ENCODE data around the gene FALEC. TPM values are rescaled to one million over a fixed set of nuclear protein-coding genes. Genes with fewer than 3 reads are reported as not detected.

The FALEC gene
- total RNA-seq, 1 donor from 2014 or later = not detected

DNA sequence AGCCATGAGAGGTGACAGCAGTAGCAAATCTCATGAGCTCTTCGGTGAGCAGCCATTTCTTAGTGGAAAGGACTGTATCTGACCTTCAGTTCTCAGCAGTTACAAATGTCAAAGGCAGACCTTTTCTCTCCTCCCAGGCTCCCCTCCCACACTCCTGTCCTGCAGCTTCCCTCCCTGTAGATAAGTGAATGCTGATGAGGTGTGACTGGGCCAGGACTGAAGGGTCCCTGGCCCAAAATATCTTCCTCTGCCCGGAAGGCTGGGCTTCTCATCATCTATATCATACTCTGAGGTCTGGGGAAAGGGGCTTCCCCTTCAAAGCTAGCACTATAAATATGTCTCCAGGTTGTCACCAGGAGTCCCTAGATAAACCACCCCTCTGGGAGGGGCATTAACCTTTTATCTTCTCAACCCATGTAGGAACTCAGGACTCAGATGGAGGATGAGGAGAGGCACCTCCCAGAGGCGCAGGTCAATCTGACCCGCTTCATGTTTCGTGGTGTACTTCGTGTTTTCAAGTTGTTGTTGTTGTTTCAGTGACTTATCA, 30.0 kb downstream of the FALEC start:
- DNase-seq (ENCODE audit: low spot score) = no peak

DNA sequence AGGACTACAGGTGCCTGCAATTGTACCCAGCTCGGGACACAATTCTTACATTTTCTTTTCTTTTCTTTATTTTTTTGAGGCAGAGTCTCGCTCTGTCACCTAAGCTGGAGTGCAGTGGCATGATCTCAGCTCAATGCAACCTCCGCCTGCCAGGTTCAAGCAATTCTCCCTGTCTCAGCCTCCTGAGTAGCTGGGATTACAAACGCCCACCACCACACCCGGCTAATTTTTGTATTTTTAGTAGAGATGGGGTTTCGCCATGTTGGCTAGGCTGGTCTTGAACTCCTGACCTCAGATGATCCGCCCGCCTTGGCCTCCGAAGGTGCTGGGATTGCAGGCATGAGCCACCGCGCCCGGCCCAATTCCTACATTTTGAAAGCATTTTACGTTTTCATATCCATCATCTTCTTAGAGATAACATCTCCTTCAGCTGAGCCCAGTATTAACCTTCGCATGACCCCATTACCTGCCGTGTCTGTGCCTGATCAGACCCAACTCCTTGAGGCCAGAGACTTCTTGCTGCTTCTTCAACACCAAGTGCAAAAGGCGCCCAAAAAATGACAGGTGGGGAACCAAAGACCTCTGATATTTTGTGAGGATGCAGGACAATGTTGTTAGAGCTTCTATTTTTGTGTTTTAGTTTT, 30.9 kb downstream of the FALEC start:
- no peak for DNase-seq (ENCODE audit: low spot score)

DNA sequence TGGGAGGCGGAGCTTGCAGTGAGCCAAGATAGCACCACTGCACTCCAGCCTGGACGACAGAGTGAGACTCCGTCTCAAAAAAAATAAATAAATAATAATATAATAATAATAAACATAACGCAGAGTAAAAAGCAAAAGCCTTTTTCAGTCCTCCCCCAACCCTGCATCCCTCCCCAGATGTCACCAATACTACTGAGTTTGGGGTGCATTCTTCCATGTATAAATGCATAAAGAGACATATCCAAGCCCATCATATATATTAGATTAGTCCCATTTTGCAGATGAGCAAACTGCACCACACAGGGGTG, 32.7 kb downstream of the FALEC start:
- DNase-seq (ENCODE audit: low spot score) = no peak

DNA sequence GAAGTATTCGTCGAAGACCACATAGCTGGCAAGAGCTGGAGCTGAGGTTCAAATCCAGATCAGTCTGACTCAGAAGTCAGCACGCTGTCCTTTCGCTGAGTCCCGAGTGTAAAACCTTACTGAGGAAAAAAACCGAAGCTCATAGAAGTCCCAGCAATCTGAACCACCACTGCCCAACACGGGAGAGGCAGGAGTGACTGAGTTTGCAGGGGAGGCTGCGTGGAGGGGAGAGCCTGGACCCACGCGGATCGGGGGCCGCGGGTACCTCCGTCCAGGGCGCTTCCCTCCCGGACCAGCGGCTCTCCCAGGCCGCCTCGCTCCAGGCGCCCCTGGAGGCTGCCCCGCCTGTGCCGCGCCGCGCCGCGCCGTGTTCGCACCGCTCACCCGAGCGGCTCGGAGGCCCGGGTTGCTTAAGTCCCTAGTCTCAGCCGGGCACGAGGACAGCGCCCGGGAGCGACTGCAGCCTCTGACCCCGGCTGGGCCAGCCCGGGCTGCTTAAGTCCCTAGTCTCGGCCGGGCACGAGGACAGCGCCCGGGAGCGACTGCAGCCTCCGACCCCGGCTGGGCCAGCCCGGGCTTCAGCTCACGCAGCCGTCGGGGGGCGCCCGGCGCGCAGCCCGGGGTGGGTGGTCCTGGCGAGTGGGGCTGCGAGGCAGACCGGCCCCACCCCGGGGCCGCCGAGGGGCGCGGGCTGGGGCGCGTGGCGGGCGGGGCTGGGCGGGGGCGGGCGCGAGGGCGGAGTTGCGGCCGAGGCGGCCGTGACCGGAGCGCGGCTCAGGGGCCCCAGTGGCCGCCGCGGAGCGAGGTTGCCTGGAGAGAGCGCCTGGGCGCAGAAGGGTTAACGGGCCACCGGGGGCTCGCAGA, 33.3 kb downstream of the FALEC start, which contains the start of gene ADAMTSL4:
Gene ADAMTSL4, plus strand, starts transcription at position 777 of the 864 bp plus-strand sequence. CDS start 2,881 bp downstream, outside the sequence.
- peak; percentile 78 for DNase-seq (ENCODE audit: low spot score)

DNA sequence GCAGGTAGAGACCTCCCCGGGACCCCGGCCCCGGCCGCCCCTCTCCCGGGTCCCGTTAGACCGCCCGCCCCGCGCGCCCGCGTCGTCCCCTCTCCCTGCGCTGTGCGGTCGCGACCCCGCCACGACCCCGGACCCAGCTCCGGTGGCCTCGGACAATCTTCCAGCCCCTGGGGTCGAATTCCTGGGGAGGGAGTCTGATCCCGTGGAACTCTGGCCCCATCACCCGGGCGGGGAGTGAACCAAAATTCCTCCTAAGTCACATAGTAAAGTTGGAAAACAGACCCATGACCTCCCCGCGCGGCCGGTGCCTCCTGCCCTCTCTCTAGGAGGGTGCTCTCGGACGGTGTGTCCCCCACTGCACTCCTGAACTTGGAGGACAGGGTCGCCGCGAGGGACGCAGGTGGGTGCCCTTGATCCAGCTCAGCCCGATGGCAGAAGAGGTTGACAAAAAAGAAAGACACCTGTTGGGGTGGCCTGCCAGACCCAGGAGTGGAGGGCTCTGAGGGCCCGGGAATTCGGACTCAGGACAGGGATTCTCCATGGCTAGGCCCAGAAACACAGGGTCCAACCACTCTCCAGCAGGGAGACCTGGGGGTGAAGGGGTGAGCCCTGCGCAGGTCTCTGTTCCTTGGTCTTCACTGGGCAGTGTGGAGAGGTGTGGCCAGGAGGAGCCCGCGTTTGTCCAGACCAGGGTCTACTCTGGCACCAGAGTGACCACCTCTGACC, 34.1 kb downstream of the FALEC start:
- peak; percentile 49 for DNase-seq (ENCODE audit: low spot score)

DNA sequence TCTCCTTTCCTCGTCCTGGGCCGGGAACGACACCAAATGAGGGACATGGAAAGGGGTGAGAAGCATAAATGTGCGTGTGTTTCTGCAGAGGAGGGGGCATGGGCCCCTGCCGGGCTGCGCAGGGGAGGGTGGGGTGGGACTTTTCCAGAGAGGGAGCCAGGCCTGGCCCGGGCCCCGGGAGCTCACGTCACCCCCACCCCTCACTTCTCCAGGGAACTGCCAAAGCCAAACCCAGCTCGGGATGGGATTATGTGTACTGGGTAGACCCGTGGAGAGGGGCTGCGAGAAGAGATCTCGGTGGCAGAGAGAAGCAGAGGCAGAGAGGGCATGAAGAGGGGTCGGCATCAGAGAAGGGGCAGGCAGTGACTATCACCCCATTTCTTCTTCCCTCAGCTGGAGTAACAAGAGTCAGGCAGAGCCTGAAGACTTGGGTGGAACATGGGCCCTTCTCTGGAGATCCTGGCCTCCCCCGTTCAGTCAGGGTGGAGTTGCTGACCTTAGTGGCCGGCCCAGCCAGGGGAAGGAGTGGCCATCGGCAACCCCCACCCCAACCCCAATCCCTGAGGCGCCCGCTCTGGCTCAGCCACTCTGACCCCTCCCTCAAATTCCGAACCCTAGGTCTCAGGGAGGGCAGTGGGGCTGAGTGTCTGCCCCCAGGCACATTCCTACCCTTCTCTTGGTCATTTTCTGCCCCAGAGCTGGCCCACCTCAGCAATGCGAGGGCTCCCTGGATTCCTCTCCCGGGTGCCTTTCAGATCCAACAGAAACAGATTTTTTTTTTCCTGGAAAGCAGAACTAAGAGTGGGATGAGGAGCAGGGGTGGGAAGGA, 34.9 kb downstream of the FALEC start:
- peak; percentile 74 for DNase-seq (ENCODE audit: low spot score)

DNA sequence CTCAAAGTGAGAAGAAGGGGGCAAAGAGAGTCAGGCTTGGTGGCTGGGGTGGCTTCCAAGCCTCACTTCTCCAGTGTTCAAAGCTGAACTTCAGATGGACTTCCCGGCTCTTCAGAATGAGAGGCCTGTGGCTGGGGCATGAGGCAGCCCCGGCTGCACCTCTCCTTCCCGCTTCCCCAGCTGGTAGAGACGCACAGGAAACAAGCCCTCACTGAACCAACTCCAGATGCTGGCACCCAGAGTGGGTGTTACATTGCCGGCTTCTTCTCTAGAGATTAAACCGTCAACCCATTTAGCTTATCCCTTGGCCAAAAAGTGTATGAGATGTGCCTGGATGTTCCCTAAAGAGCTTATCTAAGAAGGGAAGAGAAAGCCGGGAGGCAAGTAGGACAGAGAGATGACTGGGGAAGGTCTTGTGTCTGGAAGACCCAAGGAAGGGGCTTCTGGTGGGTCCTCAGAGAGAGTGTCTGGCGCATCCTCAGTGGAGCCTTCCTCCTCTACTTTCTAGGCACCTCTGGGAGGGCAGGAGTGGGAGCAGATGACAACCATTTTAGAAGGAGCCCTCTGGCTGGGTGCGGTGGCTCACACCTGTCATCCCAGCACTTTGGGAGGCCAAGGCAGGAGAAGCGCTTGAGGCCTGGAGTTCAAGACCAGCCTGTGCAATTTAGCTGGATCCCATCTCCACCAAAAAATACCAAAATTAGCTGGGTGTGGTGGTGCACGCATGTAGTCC, 35.7 kb downstream of the FALEC start:
- no peak for DNase-seq (ENCODE audit: low spot score)

DNA sequence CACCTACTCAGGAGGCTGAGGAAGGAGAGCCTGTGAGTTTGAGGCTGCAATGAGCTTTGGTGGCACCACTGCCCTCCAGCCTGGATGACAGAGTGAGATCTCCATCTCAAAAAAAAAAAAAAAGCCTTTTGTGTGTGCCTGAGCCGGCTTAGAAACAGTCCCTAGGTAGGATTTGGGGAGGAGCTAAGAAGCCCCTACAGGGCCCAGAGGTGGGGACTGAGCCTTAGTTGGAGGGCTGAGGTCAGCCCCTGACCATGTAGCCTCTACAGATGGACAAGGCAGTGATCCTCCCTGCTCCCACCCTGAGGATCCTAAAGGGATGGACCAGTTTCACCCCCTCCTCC, 36.2 kb downstream of the FALEC start:
- DNase-seq (ENCODE audit: low spot score) = no peak

DNA sequence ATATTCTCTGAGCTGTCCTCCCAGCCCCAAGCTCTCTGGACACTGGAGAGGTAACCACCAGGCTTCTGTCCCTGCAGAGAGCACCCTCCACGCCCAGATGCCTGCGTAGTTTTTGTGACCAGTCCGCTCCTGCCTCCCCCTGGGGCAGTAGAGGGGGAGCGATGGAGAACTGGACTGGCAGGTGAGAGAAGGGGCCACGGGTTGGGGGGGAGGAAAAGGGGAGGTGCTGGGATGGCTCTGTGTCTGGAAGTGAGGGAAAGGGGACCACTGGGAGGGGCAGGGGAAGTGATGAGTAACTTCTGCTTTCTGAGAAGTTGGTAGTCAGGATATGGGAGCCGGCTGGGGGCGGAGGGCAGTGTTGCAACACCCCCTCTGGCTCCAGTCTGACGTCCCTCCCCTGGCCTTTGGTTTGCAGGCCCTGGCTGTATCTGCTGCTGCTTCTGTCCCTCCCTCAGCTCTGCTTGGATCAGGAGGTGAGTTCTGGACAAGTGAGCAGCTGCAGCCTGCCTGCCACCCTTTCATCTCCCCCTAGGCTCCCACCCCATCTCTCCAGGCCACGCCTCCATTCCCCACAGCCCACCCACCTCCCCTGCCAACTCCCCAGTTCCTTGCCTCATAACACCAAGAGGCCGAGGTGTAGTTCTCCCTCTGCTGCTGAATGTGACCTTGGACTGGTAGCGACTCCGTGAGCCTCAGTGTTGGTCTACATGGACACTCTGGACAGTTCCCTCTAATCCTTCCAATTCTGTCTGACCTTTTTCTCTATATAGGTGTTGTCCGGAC, 36.8 kb downstream of the FALEC start:
- DNase-seq (ENCODE audit: low spot score) = peak; percentile 96

DNA sequence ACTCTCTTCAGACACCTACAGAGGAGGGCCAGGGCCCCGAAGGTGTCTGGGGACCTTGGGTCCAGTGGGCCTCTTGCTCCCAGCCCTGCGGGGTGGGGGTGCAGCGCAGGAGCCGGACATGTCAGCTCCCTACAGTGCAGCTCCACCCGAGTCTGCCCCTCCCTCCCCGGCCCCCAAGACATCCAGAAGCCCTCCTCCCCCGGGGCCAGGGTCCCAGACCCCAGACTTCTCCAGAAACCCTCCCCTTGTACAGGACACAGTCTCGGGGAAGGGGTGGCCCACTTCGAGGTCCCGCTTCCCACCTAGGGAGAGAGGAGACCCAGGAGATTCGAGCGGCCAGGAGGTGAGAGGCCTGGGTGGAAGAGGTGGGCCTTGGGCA, 37.3 kb downstream of the FALEC start:
- no peak for DNase-seq (ENCODE audit: low spot score)

DNA sequence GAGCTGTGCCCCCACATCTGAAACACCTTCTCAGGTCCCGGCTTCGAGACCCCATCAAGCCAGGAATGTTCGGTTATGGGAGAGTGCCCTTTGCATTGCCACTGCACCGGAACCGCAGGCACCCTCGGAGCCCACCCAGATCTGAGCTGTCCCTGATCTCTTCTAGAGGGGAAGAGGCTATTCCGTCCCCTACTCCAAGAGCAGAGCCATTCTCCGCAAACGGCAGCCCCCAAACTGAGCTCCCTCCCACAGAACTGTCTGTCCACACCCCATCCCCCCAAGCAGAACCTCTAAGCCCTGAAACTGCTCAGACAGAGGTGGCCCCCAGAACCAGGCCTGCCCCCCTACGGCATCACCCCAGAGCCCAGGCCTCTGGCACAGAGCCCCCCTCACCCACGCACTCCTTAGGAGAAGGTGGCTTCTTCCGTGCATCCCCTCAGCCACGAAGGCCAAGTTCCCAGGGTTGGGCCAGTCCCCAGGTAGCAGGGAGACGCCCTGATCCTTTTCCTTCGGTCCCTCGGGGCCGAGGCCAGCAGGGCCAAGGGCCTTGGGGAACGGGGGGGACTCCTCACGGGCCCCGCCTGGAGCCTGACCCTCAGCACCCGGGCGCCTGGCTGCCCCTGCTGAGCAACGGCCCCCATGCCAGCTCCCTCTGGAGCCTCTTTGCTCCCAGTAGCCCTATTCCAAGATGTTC, 38.0 kb downstream of the FALEC start:
- DNase-seq (ENCODE audit: low spot score) = no peak

DNA sequence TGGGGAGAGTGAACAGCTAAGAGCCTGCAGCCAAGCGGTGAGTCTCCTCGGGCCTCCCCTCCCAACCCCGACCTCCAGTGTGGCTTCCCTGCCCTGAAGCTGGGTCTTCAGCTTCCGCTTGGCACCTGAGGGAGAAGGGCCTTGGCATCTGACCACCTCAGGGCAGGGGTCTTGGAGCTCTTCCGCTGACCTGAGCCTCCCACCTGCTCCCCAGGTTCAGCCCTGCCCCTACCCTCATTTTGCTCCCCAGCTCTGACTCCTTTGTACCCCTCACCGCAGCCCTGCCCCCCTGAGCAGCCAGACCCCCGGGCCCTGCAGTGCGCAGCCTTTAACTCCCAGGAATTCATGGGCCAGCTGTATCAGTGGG, 38.5 kb downstream of the FALEC start:
- DNase-seq (ENCODE audit: low spot score) = no peak

DNA sequence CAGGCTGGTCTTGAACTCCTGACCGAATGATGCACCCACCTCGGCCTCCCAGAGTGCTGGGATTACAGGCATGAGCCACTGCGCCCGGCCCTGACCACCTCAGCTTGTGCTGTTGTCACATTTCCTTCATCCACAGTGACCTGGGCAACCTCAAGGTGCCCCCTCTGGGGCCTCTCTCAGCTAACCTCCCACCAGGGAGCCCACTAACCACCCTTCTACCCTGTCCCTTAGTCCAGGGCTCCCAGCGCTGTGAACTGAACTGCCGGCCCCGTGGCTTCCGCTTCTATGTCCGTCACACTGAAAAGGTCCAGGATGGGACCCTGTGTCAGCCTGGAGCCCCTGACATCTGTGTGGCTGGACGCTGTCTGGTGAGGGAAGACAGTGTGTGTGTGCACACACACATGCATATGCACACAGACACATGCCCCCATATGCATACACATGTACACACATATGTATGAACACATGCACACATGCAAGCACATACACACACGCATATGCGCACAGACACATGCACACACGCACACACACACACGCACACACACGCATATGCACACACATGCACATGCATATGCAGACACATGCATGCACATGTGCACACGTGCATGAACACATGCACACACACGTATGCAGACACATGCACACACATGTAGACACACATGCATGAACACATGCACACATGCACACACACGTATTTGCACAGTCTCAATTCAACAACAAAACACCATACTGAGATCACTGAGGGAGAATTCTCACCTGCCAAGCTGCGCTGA, 39.8 kb downstream of the FALEC start:
- no peak for DNase-seq (ENCODE audit: low spot score)

DNA sequence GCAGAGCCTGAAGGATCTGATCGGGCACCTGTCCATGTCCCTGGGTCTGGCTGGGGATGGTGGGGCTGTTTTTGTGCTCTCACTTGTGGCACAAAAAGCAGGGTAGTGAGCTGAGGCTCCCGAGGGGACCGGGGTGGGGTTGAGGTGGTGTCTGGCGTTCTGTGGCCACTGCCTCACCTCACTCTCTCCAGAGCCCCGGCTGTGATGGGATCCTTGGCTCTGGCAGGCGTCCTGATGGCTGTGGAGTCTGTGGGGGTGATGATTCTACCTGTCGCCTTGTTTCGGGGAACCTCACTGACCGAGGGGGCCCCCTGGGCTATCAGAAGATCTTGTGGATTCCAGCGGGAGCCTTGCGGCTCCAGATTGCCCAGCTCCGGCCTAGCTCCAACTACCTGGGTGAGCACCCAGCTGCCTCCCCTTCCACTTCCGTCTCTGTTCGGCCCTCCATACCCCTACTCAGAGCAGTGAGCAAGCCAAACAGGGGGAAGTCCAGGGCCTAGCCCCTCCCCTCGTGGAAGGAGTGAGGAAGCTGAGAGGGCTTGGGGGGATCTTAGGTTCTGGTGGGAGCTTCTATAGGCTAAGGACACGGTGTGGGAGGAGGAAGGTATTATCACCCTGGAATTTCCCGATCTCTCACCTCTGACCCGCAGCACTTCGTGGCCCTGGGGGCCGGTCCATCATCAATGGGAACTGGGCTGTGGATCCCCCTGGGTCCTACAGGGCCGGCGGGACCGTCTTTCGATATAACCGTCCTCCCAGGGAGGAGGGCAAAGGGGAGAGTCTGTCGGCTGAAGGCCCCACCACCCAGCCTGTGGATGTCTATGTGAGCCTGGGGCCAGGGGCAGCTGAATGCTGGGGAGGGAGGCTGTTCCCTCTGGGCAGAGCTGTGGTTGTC, 40.7 kb downstream of the FALEC start:
- DNase-seq (ENCODE audit: low spot score) = no peak

DNA sequence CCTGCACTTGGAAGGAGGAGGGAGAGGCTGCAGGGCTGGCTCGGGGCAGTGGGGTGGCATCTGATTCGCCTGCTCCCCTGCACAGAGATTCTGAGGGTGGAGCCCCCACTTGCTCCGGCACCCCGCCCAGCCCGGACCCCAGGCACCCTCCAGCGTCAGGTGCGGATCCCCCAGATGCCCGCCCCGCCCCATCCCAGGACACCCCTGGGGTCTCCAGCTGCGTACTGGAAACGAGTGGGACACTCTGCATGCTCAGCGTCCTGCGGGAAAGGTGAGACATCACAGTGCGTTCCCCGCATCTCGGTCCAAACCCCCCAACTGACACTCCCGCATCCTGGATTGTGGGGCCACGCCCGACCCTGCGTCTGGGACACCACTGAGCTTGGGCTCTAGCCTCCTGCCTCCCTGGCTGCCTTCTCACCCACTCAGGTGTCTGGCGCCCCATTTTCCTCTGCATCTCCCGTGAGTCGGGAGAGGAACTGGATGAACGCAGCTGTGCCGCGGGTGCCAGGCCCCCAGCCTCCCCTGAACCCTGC, 41.6 kb downstream of the FALEC start:
- DNase-seq (ENCODE audit: low spot score) = no peak

DNA sequence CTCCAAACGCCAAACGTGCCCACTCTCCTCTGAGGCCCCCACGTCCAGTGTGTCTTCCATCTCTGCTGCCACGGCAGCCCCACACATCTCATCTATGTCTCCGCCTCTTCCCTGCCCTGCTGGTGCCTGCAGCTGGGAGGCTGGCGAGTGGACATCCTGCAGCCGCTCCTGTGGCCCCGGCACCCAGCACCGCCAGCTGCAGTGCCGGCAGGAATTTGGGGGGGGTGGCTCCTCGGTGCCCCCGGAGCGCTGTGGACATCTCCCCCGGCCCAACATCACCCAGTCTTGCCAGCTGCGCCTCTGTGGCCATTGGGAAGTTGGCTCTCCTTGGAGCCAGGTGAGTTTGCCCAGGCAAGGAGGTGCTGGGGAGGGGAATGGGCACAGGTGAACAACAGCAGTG, 42.3 kb downstream of the FALEC start:
- DNase-seq (ENCODE audit: low spot score) = no peak

DNA sequence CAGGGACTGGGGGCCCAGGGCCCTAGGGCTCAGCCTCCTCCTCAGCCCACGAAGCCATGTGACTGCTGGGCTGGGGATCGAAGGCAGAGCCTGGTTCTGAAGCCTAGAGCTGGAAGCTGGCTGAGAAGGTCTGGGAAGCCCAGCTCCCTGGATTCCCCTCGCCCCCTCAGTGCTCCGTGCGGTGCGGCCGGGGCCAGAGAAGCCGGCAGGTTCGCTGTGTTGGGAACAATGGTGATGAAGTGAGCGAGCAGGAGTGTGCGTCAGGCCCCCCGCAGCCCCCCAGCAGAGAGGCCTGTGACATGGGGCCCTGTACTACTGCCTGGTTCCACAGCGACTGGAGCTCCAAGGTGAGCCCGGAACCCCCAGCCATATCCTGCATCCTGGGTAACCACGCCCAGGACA, 42.8 kb downstream of the FALEC start:
- no peak for DNase-seq (ENCODE audit: low spot score)
